RWPE2 (cell line): ENCODE measurements around the gene GCFC2.

ENCODE experiments used
- ATAC-seq: fragments of 200-7000 bp; cut with Tn5 transposase; 3 replicates; pipeline ENCODE4 v1.9.1; 2021; ENCODE audit warnings: low read depth
- DNase-seq: peaks from one replicate; pipeline ENCODE4 v3.0.0-alpha.2; 2020; ENCODE audit warnings: low spot score
- H3K27ac ChIP-seq: fragments of 450-650 bp; 2 replicates; pipeline ENCODE4 v1.5.1; 2017; ENCODE audit warnings: mild to moderate bottlenecking; ENCODE audit not compliant: poor library complexity, severe bottlenecking
- H3K27me3 ChIP-seq: fragments of 250-450 bp; sonication (Bioruptor Pico); 2 replicates; pipeline ENCODE4 v1.5.1; 2021; ENCODE audit warnings: mild to moderate bottlenecking, moderate library complexity; ENCODE audit not compliant: insufficient read depth, poor library complexity, severe bottlenecking
- H3K36me3 ChIP-seq: fragments of 250-450 bp; sonication (Bioruptor Pico); 2 replicates; pipeline ENCODE4 v1.5.1; 2020; ENCODE audit warnings: low read depth, mild to moderate bottlenecking, moderate library complexity
- H3K4me1 ChIP-seq: fragments of 250-450 bp; sonication (Bioruptor Pico); 2 replicates; pipeline ENCODE4 v1.5.1; 2021; ENCODE audit warnings: mild to moderate bottlenecking, moderate library complexity; ENCODE audit not compliant: insufficient read depth, poor library complexity, severe bottlenecking
- H3K4me3 ChIP-seq: fragments of 250-450 bp; sonication (Bioruptor Pico); 2 replicates; pipeline ENCODE4 v1.5.1; 2021; ENCODE audit warnings: mild to moderate bottlenecking, moderate library complexity; ENCODE audit not compliant: severe bottlenecking
- H3K9me3 ChIP-seq: fragments of 250-450 bp; sonication (Bioruptor Pico); 2 replicates; pipeline ENCODE4 v1.5.1; 2021; ENCODE audit warnings: mild to moderate bottlenecking, moderate library complexity; ENCODE audit not compliant: severe bottlenecking
- TF ChIP-seq, protein P1 (sequence below): fragments of 450-650 bp; IDR thresholded peaks from one replicate; pipeline ENCODE4 v1.5.1; 2017; ENCODE audit warnings: mild to moderate bottlenecking, moderate library complexity; ENCODE audit not compliant: poor library complexity, severe bottlenecking

GCFC2 gene

DNA sequence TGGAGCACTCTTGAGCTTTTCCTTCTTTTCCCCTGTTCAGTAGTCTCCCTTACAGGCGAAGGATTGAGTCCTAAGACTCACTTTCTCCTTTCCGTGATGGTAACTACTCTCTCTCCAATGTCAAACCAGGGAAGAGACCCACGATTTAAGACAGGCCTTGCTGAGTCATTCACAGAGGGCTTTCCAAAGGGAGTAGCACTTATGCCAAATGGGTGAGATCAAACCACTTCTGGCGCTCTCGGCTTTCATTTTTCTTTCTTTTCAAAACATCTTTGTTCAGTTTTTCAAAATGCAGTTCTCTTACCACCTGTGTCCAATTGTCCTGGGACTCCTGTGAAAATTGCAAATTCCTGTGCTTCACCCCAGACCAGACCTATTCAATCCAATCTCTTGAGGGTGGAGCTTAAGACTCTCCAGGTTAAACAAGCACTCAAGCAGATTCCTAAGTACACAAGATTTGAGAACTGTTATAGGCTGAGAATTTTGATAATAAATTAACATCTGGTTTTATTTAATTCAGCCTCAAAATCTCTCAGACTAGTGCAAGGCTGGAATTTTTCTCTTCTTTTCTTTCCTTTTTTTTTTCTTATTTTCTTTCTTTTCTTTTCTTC, 78.5 kb downstream of the GCFC2 start:
- no peak for ATAC-seq
- Histone ChIP-seq H3K27ac (no peak overlapping the region), H3K4me1 (no peaks in the 10 kb centered on the region), H3K36me3 (no peaks in the 10 kb centered on the region), H3K9me3 (no peaks in the 10 kb centered on the region), H3K4me3 (no peak overlapping the region), H3K27me3 (no peaks in the 10 kb centered on the region)
- TF ChIP-seq, protein P1, sequence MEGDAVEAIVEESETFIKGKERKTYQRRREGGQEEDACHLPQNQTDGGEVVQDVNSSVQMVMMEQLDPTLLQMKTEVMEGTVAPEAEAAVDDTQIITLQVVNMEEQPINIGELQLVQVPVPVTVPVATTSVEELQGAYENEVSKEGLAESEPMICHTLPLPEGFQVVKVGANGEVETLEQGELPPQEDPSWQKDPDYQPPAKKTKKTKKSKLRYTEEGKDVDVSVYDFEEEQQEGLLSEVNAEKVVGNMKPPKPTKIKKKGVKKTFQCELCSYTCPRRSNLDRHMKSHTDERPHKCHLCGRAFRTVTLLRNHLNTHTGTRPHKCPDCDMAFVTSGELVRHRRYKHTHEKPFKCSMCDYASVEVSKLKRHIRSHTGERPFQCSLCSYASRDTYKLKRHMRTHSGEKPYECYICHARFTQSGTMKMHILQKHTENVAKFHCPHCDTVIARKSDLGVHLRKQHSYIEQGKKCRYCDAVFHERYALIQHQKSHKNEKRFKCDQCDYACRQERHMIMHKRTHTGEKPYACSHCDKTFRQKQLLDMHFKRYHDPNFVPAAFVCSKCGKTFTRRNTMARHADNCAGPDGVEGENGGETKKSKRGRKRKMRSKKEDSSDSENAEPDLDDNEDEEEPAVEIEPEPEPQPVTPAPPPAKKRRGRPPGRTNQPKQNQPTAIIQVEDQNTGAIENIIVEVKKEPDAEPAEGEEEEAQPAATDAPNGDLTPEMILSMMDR, result no peak
- no peak for DNase-seq

DNA sequence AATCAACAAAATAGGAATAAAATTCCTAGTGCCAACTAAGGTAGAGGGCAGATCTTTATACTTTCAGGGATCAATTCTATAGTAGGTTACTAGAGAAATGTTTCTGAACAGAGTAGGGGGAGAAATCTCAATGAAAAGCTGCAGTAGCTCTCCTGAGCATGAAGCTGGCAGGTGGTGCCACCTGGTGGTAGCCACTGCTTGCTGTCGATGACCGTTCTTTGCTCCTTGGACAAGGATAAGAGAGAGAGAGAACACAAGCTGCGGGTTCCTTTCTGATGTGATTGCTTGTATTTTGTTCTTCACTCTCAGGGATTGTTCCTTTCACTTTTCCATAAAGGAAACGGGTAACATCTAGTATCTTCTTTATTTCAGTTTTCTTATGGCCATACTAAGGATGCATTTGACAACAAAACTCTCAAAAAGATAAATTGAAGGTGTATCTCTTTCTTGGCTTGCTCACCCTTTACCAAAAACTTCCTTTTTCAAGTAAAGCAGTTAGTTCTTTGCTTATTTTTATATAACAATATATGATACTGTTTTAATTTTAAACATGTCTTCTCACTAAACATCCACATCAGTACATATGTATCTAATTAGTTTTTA, 82.7 kb downstream of the GCFC2 start:
- H3K27ac ChIP-seq, result no peak overlapping the region
- H3K9me3 ChIP-seq, result no peaks in the 10 kb centered on the region
- H3K27me3 ChIP-seq, result no peaks in the 10 kb centered on the region
- no peaks in the 10 kb centered on the region for H3K4me1 ChIP-seq
- DNase-seq (no peak), ATAC-seq (peak; percentile 86)
- TF ChIP-seq, protein P1, result peak; percentile 94
- H3K4me3 ChIP-seq, result no peak overlapping the region
- no peaks in the 10 kb centered on the region for H3K36me3 ChIP-seq

DNA sequence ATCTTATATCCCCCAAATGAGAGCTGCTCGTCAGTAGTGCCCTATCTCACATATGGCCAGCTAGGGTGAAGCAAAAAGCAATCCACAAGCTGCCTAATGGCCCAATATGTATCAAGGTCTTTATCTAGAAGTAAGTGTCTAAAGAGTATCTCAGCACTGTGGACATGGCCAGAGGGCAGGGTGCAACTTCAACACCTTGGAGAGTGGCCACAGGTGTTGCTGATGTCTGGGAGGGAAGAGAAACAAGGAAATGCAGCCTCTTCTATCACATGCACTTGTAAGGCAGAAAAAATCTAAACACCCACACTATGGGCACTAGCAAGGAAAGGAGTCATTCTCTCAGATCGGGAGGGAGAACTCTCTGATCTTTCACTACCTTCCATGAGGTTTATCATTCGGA, 87.8 kb downstream of the GCFC2 start:
- no peaks in the 10 kb centered on the region for H3K9me3 ChIP-seq
- no peaks in the 10 kb centered on the region for H3K36me3 ChIP-seq
- ATAC-seq (no peak), DNase-seq (no peak)
- peaks cover 16% of the 10 kb centered on the region for H3K4me1 ChIP-seq
- H3K27ac ChIP-seq, result no peak overlapping the region
- H3K27me3 ChIP-seq, result no peaks in the 10 kb centered on the region
- TF ChIP-seq, protein P1, result no peak
- H3K4me3 ChIP-seq, result no peak overlapping the region

DNA sequence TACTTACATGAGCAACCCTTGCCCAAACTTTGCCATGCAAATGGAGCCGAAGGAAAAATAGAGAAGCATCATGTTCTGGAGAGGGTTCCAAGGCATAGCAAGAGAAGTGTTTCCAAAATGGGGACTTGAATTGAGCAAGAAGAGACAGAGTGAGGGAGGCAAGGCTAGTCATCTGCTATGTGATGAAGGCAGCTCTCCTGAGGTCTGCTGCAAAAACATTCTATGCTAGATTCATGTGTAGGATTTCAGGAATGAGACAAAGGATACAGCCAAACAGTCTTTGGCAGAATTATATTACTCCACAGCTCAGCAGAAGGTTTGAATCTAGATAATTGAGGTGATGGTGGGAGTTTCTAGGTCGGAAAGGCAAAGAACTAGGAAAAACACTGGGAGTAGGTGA, 88.2 kb downstream of the GCFC2 start:
- TF ChIP-seq, protein P1, result no peak
- no peak for DNase-seq

DNA sequence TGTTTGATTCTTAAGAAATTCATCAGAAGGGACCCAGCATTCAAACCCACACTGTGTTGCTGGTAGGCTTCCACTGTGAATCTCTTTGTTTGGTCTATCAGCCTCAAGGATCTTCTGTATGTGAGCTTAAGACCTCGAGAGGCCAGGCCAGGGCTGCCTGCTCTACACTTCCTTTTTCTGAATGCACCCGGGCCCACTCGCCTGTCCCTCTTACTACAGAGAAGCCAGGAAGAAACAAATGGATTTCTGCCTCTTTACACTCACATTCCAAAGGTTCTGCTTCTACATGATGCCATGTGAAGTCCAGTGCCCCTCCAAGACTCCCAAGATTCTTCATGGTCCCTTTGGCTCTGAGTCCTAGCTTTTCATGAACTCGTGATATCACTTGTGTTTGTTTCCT, 89.5 kb downstream of the GCFC2 start:
- DNase-seq (no peak), ATAC-seq (no peak)
- Histone ChIP-seq H3K4me1 (peaks cover 16% of the 10 kb centered on the region), H3K27me3 (no peaks in the 10 kb centered on the region), H3K4me3 (no peak overlapping the region), H3K27ac (peak overlapping the region; percentile 78), H3K36me3 (no peaks in the 10 kb centered on the region), H3K9me3 (no peaks in the 10 kb centered on the region)
- TF ChIP-seq, protein P1, result no peak

More for the DNA sequence above, 88.2 kb downstream of the GCFC2 start:
- H3K27ac ChIP-seq, result no peak overlapping the region
- no peaks in the 10 kb centered on the region for H3K36me3 ChIP-seq
- H3K9me3 ChIP-seq, result no peaks in the 10 kb centered on the region
- H3K4me1 ChIP-seq, result peaks cover 16% of the 10 kb centered on the region
- no peak for ATAC-seq
- no peaks in the 10 kb centered on the region for H3K27me3 ChIP-seq
- H3K4me3 ChIP-seq, result no peak overlapping the region
